Stimulated activated memory B cell treated with anti-CD40 and anti-IgM and Interleukin-4, amounts not matched to agents 10 μg/mL and 1 μg/mL and 100 μg/mL, for 72 hours (primary cell): ENCODE results near the gene SIGLEC8.
"Not testable (repeated sequence)": the region's sequence is repeated elsewhere in the genome, so short reads cannot be mapped to it uniquely, and the experiment has no call there.

Source experiments
- ATAC-seq: fragments of 150-1000 bp; cut with Tn5 transposase; 2 replicates; pipeline ENCODE4 v1.10.0; 2021
- H3K27ac Mint-ChIP-seq: one replicate; pipeline ENCODE4 v1.8.0; 2022; ENCODE audit warnings: mild to moderate bottlenecking, mixed read lengths
- H3K27me3 Mint-ChIP-seq: one replicate; pipeline ENCODE4 v1.8.0; 2022; ENCODE audit warnings: mixed read lengths
- H3K36me3 Mint-ChIP-seq: one replicate; pipeline ENCODE4 v1.8.0; 2022; ENCODE audit warnings: mixed read lengths
- H3K4me1 Mint-ChIP-seq: one replicate; pipeline ENCODE4 v1.8.0; 2022; ENCODE audit warnings: mixed read lengths
- H3K4me3 Mint-ChIP-seq: one replicate; pipeline ENCODE4 v1.8.0; 2022; ENCODE audit warnings: mild to moderate bottlenecking, moderate library complexity, mixed read lengths
- H3K9me3 Mint-ChIP-seq: one replicate; pipeline ENCODE4 v1.8.0; 2022; ENCODE audit warnings: mixed read lengths

The SIGLEC8 gene

DNA sequence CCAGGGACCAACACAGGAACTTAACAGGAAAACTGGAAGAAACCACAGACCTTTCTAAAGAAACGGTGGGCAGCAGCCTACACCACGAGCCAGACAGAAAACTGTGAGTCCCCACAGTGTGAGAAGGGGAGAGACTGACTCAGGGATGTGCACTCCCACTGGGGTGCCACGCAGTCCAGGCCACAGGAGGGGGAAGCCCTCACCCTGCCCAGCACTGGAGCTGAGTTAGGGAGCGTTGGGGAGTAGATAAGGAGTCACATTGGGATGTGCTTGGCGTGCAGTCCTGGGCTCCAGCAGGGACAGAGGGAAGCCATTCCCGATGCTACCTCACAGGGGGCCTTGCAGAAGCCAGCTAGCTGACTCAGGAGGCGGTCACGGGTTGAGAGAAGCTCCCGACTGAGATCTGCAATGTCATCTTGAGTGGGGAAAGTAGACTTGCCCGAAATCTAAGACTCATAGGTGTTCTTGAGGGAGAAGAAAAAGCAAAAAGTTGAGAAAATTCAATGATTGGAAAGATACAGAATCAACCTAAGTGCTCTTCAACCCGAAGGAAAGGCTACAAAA is 17.3 kb downstream of the SIGLEC8 start:
- Mint-ChIP-seq H3K4me3 (peak overlapping the region; percentile 77), H3K27ac (peak overlapping the region; percentile 93), H3K9me3 (no peaks in the 10 kb centered on the region), H3K27me3 (peaks cover 8% of the 10 kb centered on the region), H3K36me3 (no peaks in the 10 kb centered on the region), H3K4me1 (peaks cover 45% of the 10 kb centered on the region)
- ATAC-seq = peak; percentile 57

DNA sequence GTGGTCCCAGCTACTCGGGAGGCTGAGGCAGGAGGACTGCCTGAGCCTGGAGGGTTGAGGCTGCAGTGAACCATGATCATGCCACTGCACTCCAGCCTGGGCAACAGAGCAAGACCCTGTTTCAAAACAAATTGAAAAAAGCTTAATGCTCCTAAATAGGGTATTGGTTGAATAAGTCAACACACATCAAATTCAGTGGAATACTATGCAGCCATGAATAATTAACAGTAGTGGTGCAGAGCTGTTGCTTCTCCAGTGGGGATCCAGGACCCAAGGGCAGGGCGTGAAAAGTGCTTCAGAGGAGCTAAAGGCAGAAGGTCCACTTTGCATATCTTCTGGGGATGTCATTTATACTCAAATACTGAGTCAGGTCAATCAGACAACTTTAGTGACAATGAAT is 18.2 kb downstream of the SIGLEC8 start:
- no peaks in the 10 kb centered on the region for H3K36me3 Mint-ChIP-seq
- ATAC-seq = no peak
- peaks cover 8% of the 10 kb centered on the region for H3K27me3 Mint-ChIP-seq
- peaks cover 45% of the 10 kb centered on the region for H3K4me1 Mint-ChIP-seq
- no peaks in the 10 kb centered on the region for H3K9me3 Mint-ChIP-seq
- peak overlapping the region; percentile 93 for H3K27ac Mint-ChIP-seq
- no peak overlapping the region for H3K4me3 Mint-ChIP-seq

DNA sequence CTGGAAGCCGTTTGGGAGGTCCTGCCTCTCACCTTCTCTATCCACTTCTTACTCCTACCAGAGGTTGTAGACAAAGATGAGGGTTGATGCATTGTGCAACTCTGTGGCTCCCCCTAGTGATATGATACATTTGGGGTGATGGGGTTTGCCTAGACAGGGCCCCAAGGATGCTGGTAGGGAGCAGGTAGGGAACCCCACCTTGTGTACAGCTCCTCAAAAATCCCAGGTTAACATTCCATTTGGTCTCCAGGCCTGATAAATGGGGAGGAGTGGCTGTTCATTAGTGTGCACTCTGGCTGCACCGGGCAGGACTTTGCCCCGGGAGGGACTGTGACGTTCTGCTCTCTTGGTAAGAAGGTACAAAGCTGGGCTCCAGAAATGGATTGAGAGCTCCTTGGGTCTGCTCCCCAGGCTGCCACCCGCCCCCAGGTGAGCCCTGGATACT is 19.2 kb downstream of the SIGLEC8 start:
- Mint-ChIP-seq H3K9me3 (no peaks in the 10 kb centered on the region), H3K4me1 (peaks cover 45% of the 10 kb centered on the region), H3K4me3 (no peak overlapping the region), H3K27ac (no peak overlapping the region), H3K27me3 (peaks cover 8% of the 10 kb centered on the region), H3K36me3 (no peaks in the 10 kb centered on the region)
- no peak for ATAC-seq

DNA sequence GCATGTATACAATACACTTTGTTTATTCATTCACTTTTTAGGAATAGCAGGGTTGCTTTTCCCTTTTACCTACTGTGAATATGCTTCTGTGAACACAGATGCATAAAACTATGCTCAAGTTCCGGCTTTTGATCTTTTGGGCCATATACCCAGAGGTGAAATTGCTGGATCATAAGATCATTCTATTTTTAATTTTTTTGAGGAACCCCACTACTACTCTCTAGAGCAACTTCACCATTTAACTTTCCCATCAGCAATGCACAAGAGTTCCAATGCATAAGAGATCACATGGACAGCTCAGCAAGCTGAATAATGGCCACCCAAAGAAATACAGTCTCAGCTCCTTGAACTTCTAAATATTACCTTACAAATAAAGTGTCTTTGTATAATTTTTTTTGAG is 23.8 kb downstream of the SIGLEC8 start:
- no peak overlapping the region for H3K4me3 Mint-ChIP-seq
- peaks cover 7% of the 10 kb centered on the region for H3K4me1 Mint-ChIP-seq
- no peak for ATAC-seq
- H3K27ac Mint-ChIP-seq = peak overlapping the region; percentile 17
- H3K27me3 Mint-ChIP-seq = peaks cover 8% of the 10 kb centered on the region
- H3K9me3 Mint-ChIP-seq = no peaks in the 10 kb centered on the region
- H3K36me3 Mint-ChIP-seq = no peaks in the 10 kb centered on the region

DNA sequence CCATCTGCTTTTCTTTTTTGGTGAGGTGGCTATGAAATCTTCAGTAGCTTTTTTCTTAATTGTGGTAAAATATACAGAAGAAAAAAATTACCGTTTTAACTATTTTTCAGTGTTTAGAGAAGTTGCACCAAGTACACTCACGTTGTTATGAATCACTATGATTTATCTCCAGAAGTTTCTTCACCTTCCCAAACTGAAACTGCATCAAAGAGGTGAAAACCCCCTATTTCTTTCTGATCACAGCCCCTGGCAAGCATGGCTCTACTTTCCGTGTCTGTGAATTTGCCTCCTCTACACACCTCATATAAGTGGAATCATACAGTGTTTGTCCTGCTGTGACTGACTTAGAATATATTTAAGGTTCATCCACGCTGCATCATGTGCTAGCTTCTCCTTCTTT is 25.2 kb downstream of the SIGLEC8 start:
- no peaks in the 10 kb centered on the region for H3K36me3 Mint-ChIP-seq
- no peaks in the 10 kb centered on the region for H3K4me1 Mint-ChIP-seq
- no peak for ATAC-seq
- H3K9me3 Mint-ChIP-seq = no peaks in the 10 kb centered on the region
- H3K27me3 Mint-ChIP-seq = peaks cover 7% of the 10 kb centered on the region
- H3K4me3 Mint-ChIP-seq = no peak overlapping the region
- no peak overlapping the region for H3K27ac Mint-ChIP-seq

DNA sequence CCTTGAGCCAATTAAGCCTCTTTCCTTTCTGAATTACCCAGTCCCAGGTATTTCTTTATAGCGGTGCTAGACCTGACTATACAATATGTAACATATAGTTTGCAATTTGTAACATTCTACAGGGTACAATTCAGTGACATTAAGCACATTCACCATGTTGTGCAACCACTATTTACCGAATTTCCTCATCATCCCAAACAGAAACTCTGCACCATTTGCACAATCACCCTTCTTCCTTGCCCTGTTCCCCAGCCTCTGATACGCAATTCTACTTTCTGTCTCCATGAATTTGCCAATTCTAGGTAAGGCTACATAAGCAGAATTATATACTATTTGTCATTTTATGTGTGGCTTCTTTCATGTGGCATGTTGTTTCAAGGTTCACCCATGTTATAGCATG is 27.1 kb downstream of the SIGLEC8 start:
- Mint-ChIP-seq H3K4me3 (no peak overlapping the region), H3K9me3 (no peaks in the 10 kb centered on the region), H3K4me1 (no peaks in the 10 kb centered on the region), H3K36me3 (no peaks in the 10 kb centered on the region), H3K27me3 (peaks cover 5% of the 10 kb centered on the region), H3K27ac (no peak overlapping the region)
- no peak for ATAC-seq

DNA sequence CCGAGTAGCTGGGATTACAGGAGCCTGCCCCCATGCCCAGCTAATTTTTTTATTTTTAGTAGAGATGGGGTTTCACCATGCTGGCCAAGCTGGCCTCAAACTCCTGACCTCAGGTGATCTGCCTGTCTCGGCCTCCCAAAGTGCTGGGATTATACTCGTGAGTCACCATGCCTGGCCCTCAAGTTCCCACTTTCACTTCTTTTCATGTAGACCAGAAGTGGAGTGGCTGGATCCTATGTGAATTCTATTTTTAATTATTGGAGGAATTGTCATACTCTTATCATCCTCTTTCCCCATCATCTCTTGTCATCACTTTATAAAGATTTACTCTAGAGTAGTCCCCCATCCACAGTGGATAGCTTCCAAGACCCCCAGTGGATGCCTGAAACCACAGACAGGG is 28.0 kb downstream of the SIGLEC8 start:
- no peak overlapping the region for H3K27ac Mint-ChIP-seq
- no peaks in the 10 kb centered on the region for H3K9me3 Mint-ChIP-seq
- H3K36me3 Mint-ChIP-seq = no peaks in the 10 kb centered on the region
- H3K4me3 Mint-ChIP-seq = no peak overlapping the region
- H3K27me3 Mint-ChIP-seq = peaks cover 10% of the 10 kb centered on the region
- H3K4me1 Mint-ChIP-seq = no peaks in the 10 kb centered on the region
- ATAC-seq = no peak

DNA sequence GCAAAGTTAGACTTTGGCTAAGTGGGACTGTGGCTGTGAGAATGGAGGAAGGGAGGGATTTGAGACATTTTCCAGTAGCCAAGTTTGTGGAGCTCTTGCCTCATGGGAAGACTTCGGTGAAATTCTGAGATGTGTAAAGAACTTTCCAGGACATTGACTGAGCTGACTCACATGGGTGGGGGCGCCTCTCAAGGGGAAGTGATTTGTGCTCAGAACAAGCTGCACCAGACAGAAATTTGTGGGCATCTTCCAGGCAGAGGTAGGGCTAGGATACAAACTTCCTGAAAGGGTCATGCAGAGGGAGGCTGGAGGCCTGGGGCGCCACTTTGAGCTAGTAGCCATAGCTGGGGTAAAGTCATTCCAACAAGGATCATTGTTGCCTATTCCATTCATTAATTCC is 31.1 kb downstream of the SIGLEC8 start:
- H3K9me3 Mint-ChIP-seq = no peaks in the 10 kb centered on the region
- peaks cover 2% of the 10 kb centered on the region for H3K4me1 Mint-ChIP-seq

DNA sequence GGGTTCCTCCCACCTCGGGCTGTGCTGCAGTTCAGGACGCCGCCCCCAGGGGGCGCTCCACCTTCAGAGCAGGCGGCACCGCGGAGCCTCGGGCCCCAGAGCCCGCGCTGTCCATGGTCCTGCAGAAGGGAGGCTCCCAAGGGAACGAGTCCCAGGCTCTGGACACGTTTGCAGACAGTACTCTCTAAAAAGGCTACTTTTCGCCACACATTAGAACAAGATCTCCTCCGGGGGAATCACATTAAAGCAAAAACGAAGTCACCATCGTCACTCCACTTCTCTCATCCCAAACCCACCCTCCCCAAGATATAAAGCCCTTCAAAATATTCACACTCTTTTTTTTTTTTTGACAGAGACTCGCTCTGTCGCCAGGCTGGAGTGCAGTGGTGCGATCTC is 36.2 kb downstream of the SIGLEC8 start:
- peaks cover 40% of the 10 kb centered on the region for H3K4me1 Mint-ChIP-seq
- peak; percentile 47 for ATAC-seq
- H3K9me3 Mint-ChIP-seq = no peaks in the 10 kb centered on the region

More for the DNA sequence above, 31.1 kb downstream of the SIGLEC8 start:
- Mint-ChIP-seq H3K27ac (no peak overlapping the region), H3K36me3 (no peaks in the 10 kb centered on the region), H3K27me3 (peaks cover 10% of the 10 kb centered on the region), H3K4me3 (no peak overlapping the region)
- ATAC-seq = no peak

DNA sequence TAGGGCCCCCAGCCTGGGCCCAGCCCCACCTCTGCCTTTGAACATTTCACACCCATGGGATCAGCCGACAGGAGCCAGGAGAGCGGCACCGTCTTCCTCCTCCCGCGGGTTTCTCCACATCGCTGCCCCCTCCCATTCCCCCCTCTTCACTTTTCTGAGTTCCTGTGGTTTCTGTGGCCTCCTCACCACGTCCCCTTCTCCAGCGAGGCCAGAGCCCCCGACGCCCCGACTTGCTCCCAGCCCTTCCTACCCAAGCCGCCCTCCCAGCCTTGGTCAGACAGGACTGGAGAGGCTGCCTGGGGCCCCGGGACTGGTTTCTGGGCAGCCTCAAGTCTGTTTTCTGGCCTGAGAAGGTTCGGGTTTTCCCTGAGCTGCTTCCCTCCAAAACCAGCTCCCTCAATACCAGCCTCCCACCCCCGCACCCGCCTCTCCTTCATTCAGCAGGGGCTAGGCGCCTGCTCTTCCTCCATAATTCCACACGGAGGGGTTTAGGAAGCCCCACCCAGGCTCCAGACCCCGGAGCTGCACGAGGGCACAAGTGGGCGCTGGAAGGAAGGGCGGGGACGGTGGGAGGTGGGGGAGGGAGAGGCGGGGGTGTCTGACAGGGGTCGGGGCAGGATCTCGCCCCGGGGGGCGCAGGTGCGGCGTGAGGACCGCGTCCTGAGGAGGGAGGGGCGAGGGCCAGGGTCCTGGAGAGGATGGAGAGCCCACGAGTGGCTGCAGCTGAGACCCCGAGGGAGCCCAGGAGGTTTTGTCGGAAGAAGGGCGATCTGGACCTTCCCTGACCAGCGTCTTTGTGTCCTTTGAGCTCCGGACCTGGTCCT is 36.8 kb downstream of the SIGLEC8 start:
- H3K9me3 Mint-ChIP-seq = no peaks in the 10 kb centered on the region
- H3K27me3 Mint-ChIP-seq = peaks cover 8% of the 10 kb centered on the region
- no peak for ATAC-seq
- H3K27ac Mint-ChIP-seq = no peak overlapping the region
- H3K4me1 Mint-ChIP-seq = peaks cover 46% of the 10 kb centered on the region
- peaks cover 6% of the 10 kb centered on the region for H3K36me3 Mint-ChIP-seq
- H3K4me3 Mint-ChIP-seq = peak overlapping the region; percentile 45

More for the DNA sequence above, 36.2 kb downstream of the SIGLEC8 start:
- Mint-ChIP-seq H3K4me3 (peak overlapping the region; percentile 45), H3K27me3 (peaks cover 10% of the 10 kb centered on the region), H3K36me3 (peaks cover 2% of the 10 kb centered on the region), H3K27ac (no peak overlapping the region)

DNA sequence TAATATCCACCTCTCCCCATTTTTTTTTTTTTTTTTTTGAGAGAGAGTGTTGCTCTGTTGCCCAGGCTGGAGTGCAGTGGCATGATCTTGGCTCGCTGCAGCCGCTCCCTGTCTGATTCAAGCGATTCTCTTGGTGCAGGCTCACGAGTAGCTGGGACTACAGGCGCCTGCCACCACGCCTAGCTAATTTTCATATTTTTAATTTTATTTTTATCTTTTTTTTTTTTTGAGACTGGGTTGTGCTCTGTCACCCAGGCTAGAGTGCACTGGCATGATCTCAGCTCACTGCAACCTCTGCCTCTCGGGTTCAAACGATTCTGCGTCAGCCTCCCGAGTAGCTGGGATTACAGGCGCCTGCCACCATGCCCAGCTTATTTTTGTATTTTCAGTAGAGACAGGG is 37.7 kb downstream of the SIGLEC8 start:
- Mint-ChIP-seq H3K36me3 (peaks cover 11% of the 10 kb centered on the region), H3K4me1 (peaks cover 56% of the 10 kb centered on the region)
- not testable (repeated sequence) for H3K9me3 Mint-ChIP-seq, ATAC-seq, H3K27me3 Mint-ChIP-seq, H3K27ac Mint-ChIP-seq, H3K4me3 Mint-ChIP-seq

DNA sequence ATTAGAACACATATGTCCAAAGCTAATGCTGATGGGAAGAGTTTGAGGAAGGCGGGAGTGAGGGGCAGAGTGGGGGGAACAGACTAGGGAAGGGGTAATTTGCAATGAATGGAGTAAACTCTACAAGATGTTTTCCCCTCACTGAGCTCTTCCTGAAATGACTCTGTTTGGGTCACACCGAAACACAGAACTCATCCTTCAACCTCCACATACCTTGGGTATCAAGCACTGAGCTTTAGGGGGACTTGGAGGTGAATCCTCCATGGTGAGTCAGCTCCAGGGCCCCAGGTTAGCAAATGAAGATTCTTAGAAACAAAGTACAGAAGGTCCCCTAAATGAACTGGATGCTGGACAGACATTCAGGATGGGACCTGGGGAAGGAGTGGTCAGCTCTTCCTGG is 39.5 kb downstream of the SIGLEC8 start:
- no peaks in the 10 kb centered on the region for H3K9me3 Mint-ChIP-seq
- ATAC-seq = peak; percentile 6
- H3K36me3 Mint-ChIP-seq = peaks cover 23% of the 10 kb centered on the region
- no peak overlapping the region for H3K4me3 Mint-ChIP-seq
- H3K27ac Mint-ChIP-seq = peak overlapping the region; percentile 98
- peaks cover 72% of the 10 kb centered on the region for H3K4me1 Mint-ChIP-seq
- no peaks in the 10 kb centered on the region for H3K27me3 Mint-ChIP-seq

DNA sequence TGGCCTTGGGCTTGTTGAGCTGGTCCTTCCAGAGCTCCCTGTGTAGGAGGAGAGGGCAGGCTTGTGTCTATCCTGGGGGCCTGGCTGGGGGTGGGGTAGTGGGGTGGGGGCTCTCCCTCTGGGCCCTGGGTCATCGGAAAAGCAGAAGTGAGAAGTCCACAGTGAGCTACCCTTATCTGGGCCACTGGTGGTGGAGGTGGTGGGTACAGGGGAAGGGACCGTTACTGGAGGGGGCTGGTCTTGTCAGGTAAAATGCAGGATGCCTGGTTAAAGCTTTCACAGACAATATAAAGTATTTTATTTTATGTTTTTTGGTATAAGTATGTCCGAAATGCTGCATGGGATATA is 40.5 kb downstream of the SIGLEC8 start:
- Mint-ChIP-seq H3K27ac (peak overlapping the region; percentile 98), H3K9me3 (no peaks in the 10 kb centered on the region), H3K36me3 (peaks cover 32% of the 10 kb centered on the region), H3K4me1 (peaks cover 78% of the 10 kb centered on the region), H3K4me3 (peak overlapping the region; percentile 91), H3K27me3 (no peaks in the 10 kb centered on the region)
- ATAC-seq = peak; percentile 81

DNA sequence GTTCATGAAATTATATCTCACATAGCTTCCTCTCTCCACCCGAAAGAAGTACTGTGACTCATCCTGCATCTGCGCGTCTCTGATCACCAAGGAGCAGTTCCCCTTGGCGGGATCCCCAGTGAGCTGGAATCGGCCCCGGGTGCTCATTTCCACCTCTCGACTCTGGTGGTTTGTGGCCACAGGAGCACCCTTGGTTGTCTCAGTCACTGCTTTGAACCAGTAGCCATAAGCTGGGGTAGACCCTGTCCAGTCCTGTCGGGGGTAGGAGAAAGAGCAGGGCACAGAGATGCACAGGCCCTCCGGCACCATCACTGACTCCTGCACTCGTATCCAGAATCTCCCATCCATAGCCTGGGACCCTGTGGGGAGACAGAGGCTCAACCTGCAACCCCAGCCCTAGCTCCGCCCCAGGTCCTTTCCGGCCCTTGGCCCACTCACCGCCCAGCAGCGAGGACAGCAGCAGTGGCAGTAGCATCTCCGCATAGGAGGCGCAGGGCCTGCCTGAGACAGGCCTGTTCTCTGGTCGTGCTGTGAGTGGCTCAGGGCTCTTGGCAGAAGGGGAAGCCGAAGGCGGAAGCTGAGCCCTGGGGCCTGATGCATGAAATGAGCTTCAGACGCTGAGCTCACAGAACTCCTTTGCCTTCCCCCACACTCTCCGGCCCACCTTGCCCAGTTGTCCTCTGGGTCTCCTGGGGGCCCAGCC is 41.0 kb downstream of the SIGLEC8 start, which contains the start of gene SIGLEC10:
Gene SIGLEC10, minus strand, starts transcription at position 536 of the 703 bp plus-strand sequence. Its CDS starts 61 bp downstream, at position 475.
- Mint-ChIP-seq H3K9me3 (no peaks in the 10 kb centered on the region), H3K27me3 (no peaks in the 10 kb centered on the region), H3K4me1 (peaks cover 77% of the 10 kb centered on the region), H3K4me3 (peak within 1 kb of the TSS; percentile 91), H3K36me3 (peaks cover 37% of the 10 kb centered on the region), H3K27ac (peak within 1 kb of the TSS; percentile 98)
- peak; percentile 94 for ATAC-seq

DNA sequence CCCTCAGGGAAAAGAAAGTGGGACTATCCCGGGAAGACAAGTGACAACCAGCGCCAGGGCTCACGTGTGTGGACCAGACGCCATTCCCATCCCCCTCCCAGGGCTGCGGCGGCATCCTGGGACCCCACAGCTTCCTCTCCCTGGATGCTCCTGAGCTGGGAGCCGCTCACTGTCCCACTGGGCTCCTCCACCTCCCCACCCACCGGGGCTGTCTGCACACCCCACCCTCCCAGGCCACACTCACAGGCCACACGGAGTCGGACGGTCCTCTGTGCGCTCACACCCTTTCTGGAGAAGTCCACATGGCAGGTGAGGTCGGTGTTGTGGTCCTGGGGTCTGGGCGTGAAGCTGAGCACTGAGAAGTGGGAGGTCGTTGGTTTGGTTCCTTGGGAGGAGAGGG is 41.8 kb downstream of the SIGLEC8 start:
- not testable (repeated sequence) for H3K27me3 Mint-ChIP-seq, ATAC-seq, H3K9me3 Mint-ChIP-seq
- Mint-ChIP-seq H3K4me1 (peaks cover 69% of the 10 kb centered on the region), H3K36me3 (peaks cover 42% of the 10 kb centered on the region), H3K4me3 (peak overlapping the region; percentile 91), H3K27ac (peak overlapping the region; percentile 98)
